HepG2 (cell line): Measurements from ENCODE around the gene CRIP1. TPM values are rescaled to one million over a fixed set of nuclear protein-coding genes. Genes with fewer than 3 reads are reported as not detected.

Source experiments
- ATAC-seq: fragments of 200-7000 bp; cut with Tn5 transposase; 3 replicates; pipeline ENCODE4 v1.9.1; 2020; ENCODE audit warnings: mild to moderate bottlenecking, moderate library complexity
- BruUV-seq: library from RNA; stranded (reverse); fragments of 400-500 nt; replicated peaks from 2 replicates; lab custom pipeline; 2021; lab: Mats Ljungman, UMichigan
- CTCF ChIA-PET: fragments of 300-600 bp; formaldehyde crosslinking; extraction: SDS; loops from one replicate; lab custom pipeline; 2021; ENCODE audit warnings: low total read pairs, inconsistent platforms, low intra/inter-chr PET ratio; lab: Yijun Ruan, JAX
- POLR2A ChIA-PET: fragments of 350-600 bp; sonication (Branson Sonifier 250); formaldehyde crosslinking; loops from one replicate; lab custom pipeline; 2020; ENCODE audit warnings: antibody characterized with exemption, inconsistent platforms; lab: Yijun Ruan, JAX
- DNase-seq: peaks from one replicate; pipeline ENCODE4 v3.0.0-alpha.2; 2015; ENCODE audit warnings: low spot score
- FAIRE-seq: peaks from 3 replicates; lab custom pipeline; 2011; peaks lifted over from hg19 to GRCh38; lab: Jason Lieb, UNC
- H2AFZ ChIP-seq: one replicate; pipeline ENCODE4 v1.6.1; 2011; ENCODE audit warnings: low read length, inconsistent platforms
- H3K27ac ChIP-seq: fragments of 300-600 bp; 3 replicates; pipeline ENCODE4 v1.8.0; 2011; ENCODE audit warnings: mixed run types, mild to moderate bottlenecking, mixed read lengths, low read length, inconsistent platforms; ENCODE audit not compliant: insufficient read depth; ENCODE audit errors: extremely low read length
- H3K27me3 ChIP-seq, 2 experiments: fragments of 200-600 bp in 1 of 2; 2 replicates in 1 of 2; 3 replicates in 1 of 2; pipeline versions ENCODE4 v1.6.0 to v1.8.0; 2011; ENCODE audit warnings: low read length in 2 of 2, mild to moderate bottlenecking in 2 of 2, moderate library complexity in 2 of 2, inconsistent platforms in 1 of 2; ENCODE audit not compliant: insufficient read depth in 2 of 2, control insufficient read depth in 1 of 2
- H3K36me3 ChIP-seq, 2 experiments: fragments of 200-600 bp in 1 of 2; replicated peaks in 1 of 2; 2 replicates in 1 of 2; 3 replicates in 1 of 2; pipeline versions ENCODE4 v1.5.1 to v1.8.0; 2011; ENCODE audit warnings: low read length in 2 of 2, inconsistent platforms in 1 of 2; ENCODE audit not compliant: insufficient read depth in 2 of 2, control insufficient read depth in 1 of 2
- H3K4me1 ChIP-seq: 2 replicates; pipeline ENCODE4 v1.5.1; 2012; ENCODE audit warnings: low read length, inconsistent platforms; ENCODE audit not compliant: insufficient read depth
- H3K4me2 ChIP-seq: 2 replicates; pipeline ENCODE4 v1.6.0; 2011; ENCODE audit warnings: low read depth, low read length, inconsistent platforms
- H3K4me3 ChIP-seq, 3 experiments: fragments of 200-600 bp in 1 of 3; sonication (generic), shearing (Covaris generic) in 1 of 3; replicated peaks in 1 of 3; 2 replicates each; pipeline ENCODE4 v1.5.1; 2011 to 2016; ENCODE audit warnings: low read length in 3 of 3, inconsistent platforms in 2 of 3, low read depth in 2 of 3, mild to moderate bottlenecking in 2 of 3, control low read depth in 1 of 3, mixed read lengths in 1 of 3; ENCODE audit not compliant: insufficient read depth in 1 of 3
- H3K79me2 ChIP-seq: one replicate; pipeline ENCODE4 v1.6.1; 2011; ENCODE audit warnings: low read length, inconsistent platforms; ENCODE audit not compliant: insufficient read depth
- H3K9ac ChIP-seq: 2 replicates; pipeline ENCODE4 v1.6.0; 2011; ENCODE audit warnings: mild to moderate bottlenecking, low read depth, low read length, inconsistent platforms; ENCODE audit not compliant: insufficient read depth
- H3K9me3 ChIP-seq: 2 replicates; pipeline ENCODE4 v1.5.1; 2012; ENCODE audit warnings: mild to moderate bottlenecking, low read length
- H4K20me1 ChIP-seq: 2 replicates; pipeline ENCODE4 v1.6.0; 2011; ENCODE audit warnings: inconsistent platforms, mild to moderate bottlenecking, low read length, moderate library complexity; ENCODE audit not compliant: insufficient read depth
- CSRNP2 ChIP-seq: sonication (generic); formaldehyde crosslinking; conservative IDR thresholded peaks from 2 replicates; pipeline ENCODE4 v1.8.0; 2022; ENCODE audit warnings: low read depth, missing genetic modification reagents
- JUN ChIP-seq: sonication (generic); formaldehyde crosslinking; IDR thresholded peaks from 2 replicates; pipeline ENCODE4 v1.4.0; 2020; ENCODE audit warnings: mild to moderate bottlenecking, missing genetic modification reagents
- KAT8 ChIP-seq: IDR thresholded peaks from 2 replicates; pipeline ENCODE4 v1.6.1; 2016; ENCODE audit warnings: missing genetic modification reagents, missing compliant biosample characterization
- MLXIP ChIP-seq: sonication (generic); formaldehyde crosslinking; IDR thresholded peaks from 2 replicates; pipeline ENCODE4 v1.9.0; 2021; ENCODE audit warnings: missing genetic modification reagents, borderline replicate concordance
- NFRKB ChIP-seq: fragments of 450-650 bp; IDR thresholded peaks from 2 replicates; pipeline ENCODE4 v1.6.1; 2017
- RAD51 ChIP-seq: fragments of 450-650 bp; IDR thresholded peaks from 2 replicates; pipeline ENCODE4 v1.6.1; 2016; ENCODE audit warnings: borderline replicate concordance
- SATB2 ChIP-seq: sonication (generic); formaldehyde crosslinking; IDR thresholded peaks from 2 replicates; pipeline ENCODE4 v1.5.0; 2020; ENCODE audit warnings: missing genetic modification reagents
- SOX6 ChIP-seq, 2 experiments: fragments of 450-650 bp in 1 of 2; sonication (generic) in 1 of 2; formaldehyde crosslinking in 1 of 2; IDR thresholded peaks; 2 replicates each; pipeline versions ENCODE4 v1.4.0 to v1.6.1; 2017 to 2020; ENCODE audit warnings: antibody characterized with exemption in 1 of 2, mild to moderate bottlenecking in 1 of 2, missing genetic modification reagents in 1 of 2
- TBX2 ChIP-seq: sonication (generic); formaldehyde crosslinking; IDR thresholded peaks from 2 replicates; pipeline ENCODE4 v1.5.0; 2020; ENCODE audit warnings: missing genetic modification reagents, mild to moderate bottlenecking, borderline replicate concordance
- U2AF1 ChIP-seq: fragments of 200-400 bp; formaldehyde crosslinking; optimal IDR thresholded peaks from 2 replicates; pipeline ENCODE3; 2017; ENCODE audit warnings: mild to moderate bottlenecking, low read depth, low read length
- ZFYVE20 ChIP-seq: sonication (generic); formaldehyde crosslinking; IDR thresholded peaks from 2 replicates; pipeline ENCODE4 v1.8.0; 2023; ENCODE audit warnings: low read depth, mild to moderate bottlenecking, moderate library complexity, missing genetic modification reagents, borderline replicate concordance
- ZNF180 ChIP-seq: sonication (generic); formaldehyde crosslinking; IDR thresholded peaks from 2 replicates; pipeline ENCODE4 v1.4.0; 2020; ENCODE audit warnings: low read depth, missing genetic modification reagents, borderline replicate concordance
- ZNF574 ChIP-seq: sonication (generic); formaldehyde crosslinking; IDR thresholded peaks from 2 replicates; pipeline ENCODE4 v1.4.0; 2020; ENCODE audit warnings: missing genetic modification reagents
- ZNF749 ChIP-seq: sonication (generic); formaldehyde crosslinking; IDR thresholded peaks from 2 replicates; pipeline ENCODE4 v1.8.0; 2022; ENCODE audit warnings: mild to moderate bottlenecking, missing genetic modification reagents, moderate library complexity, borderline replicate concordance
- WGBS: methylation state at CpG from one replicate; pipeline ENCODE4 v1.1.6; 2017; ENCODE audit warnings: low lambda C conversion rate; 5-methylcytosine and 5-hydroxymethylcytosine counted together
- in situ Hi-C: cut with HindIII; loops from 2 replicates; pipeline ENCODE4 v1.10.0; 2017; ENCODE audit warnings: low pct_unique_long_range_greater_than_20kb; ENCODE audit not compliant: extremely low pct_ligation_motif_present
- intact Hi-C: fragments of 100-400 bp; cut with micrococcal nuclease; formaldehyde crosslinking; loops from one replicate; pipeline ENCODE4 v1.10.0; 2022; ENCODE audit not compliant: unreplicated experiment
- polyA plus RNA-seq, 8 experiments: library from polyadenylated mRNA; depleted of rRNA in 3 of 8; stranded (reverse) in 7 of 8; unstranded in 1 of 8; fragments of >200 nt; fragmentation: Illumina TruSeq in 4 of 8; extraction: Trizol in 4 of 8; gene quantifications; 2 replicates each; pipeline versions ENCODE4 v1.2.1 to v1.2.3, GENCODE V29; 2011 to 2016; ENCODE audit warnings: low read depth in 4 of 8, missing spikeins in 1 of 8, mixed read lengths in 1 of 8; ENCODE audit not compliant: insufficient read depth in 1 of 8
- total RNA-seq, 5 experiments: library from RNA; depleted of rRNA; stranded (reverse); fragments of >200 nt; fragmentation: Illumina TruSeq; extraction: Trizol; gene quantifications; 2 replicates each; pipeline ENCODE4 v1.2.3, GENCODE V29; 2016; ENCODE audit warnings: low read depth in 1 of 5

The CRIP1 gene
- total and polyA plus RNA-seq, 2 of the 13 experiments (the other 11 are each of a cell fraction or from before 2014, with no cell fraction given) = 53.9 to 59.5 TPM

- BruUV-seq = no TSS peak
- Histone ChIP-seq H3K27ac (peak overlapping the region; percentile 39), H3K4me2 (peak overlapping the region; percentile 98), H3K9ac (peak overlapping the region; percentile 75), H2AFZ (no peak overlapping the region), H3K4me1 (peaks cover 71% of the 10 kb centered on the region), H3K27me3 (peaks cover 2 to 29% of the 10 kb centered on the region in 2 experiments; a peak in 4 of 5 replicates), H3K79me2 (no peaks in the 10 kb centered on the region), H4K20me1 (no peaks in the 10 kb centered on the region), H3K9me3 (no peaks in the 10 kb centered on the region), H3K36me3 (no peaks in the 10 kb centered on the region), H3K4me3 (peak overlapping the region; percentile 57 to 76 (median 68); a peak in 5 of 6 replicates)
- ATAC-seq (no peak), FAIRE-seq (no peak), DNase-seq (no peak)
- in situ Hi-C loops (loop anchor here (5.0 kb wide), 2 partner anchors 40 to 110 kb away; partner anchors contain the start of gene TMEM121), intact Hi-C loops (loop anchor here (5.0 kb wide), 1 partner anchor 75 kb away; no protein-coding TSS in a partner anchor)
- ChIA-PET CTCF (interaction anchor here (3.6 kb wide), 1 partner anchor 117 kb away, joined by 24 read pairs; no protein-coding TSS in a partner anchor), POLR2A (no interaction called here)
- 6% methylated on average over 11 of the region's 48 CpGs for WGBS
- TF ChIP-seq JUN = no peak
- no peak for TF ChIP-seq ZNF749
- no peak for TF ChIP-seq MLXIP (CRISPR knock-in tag)
- TF ChIP-seq TBX2 = 0 out of 2 replicates have a peak, but pooled peaks have one; percentile 4
- TF ChIP-seq RAD51 = no peak
- TF ChIP-seq NFRKB = no peak
- TF ChIP-seq ZNF180 (CRISPR knock-in tag) = no peak
- TF ChIP-seq SATB2 = no peak
- no peak for TF ChIP-seq SOX6 (IDR thresholded peaks at IDR 0.05)
- TF ChIP-seq SOX6 (CRISPR knock-in tag; IDR thresholded peaks at IDR 0.05) = no peak
- TF ChIP-seq U2AF1 = no peak
- no peak for TF ChIP-seq ZNF574
- no peak for TF ChIP-seq ZFYVE20 (CRISPR knock-in tag)
- TF ChIP-seq CSRNP2 = no peak
- TF ChIP-seq KAT8 (CRISPR knock-in tag) = no peak
These were observed 831 bp downstream of the CRIP1 start for GRCh38 chr14:105487449-105487985.
